Neural progenitor cell (in vitro differentiated cells): ENCODE results near the gene TMEM63B.

Source experiments
- EZH2 ChIP-seq: fragments of 200-600 bp; sonication (generic); IDR thresholded peaks from 2 replicates; pipeline ENCODE4 v1.6.1; 2017; ENCODE audit warnings: antibody characterized with exemption, mild to moderate bottlenecking, moderate library complexity
- TF ChIP-seq, protein P1 (sequence below): fragments of 200-600 bp; sonication (generic); IDR thresholded peaks from 2 replicates; pipeline ENCODE4 v1.5.1; 2017; ENCODE audit warnings: antibody characterized with exemption, mild to moderate bottlenecking

DNA sequence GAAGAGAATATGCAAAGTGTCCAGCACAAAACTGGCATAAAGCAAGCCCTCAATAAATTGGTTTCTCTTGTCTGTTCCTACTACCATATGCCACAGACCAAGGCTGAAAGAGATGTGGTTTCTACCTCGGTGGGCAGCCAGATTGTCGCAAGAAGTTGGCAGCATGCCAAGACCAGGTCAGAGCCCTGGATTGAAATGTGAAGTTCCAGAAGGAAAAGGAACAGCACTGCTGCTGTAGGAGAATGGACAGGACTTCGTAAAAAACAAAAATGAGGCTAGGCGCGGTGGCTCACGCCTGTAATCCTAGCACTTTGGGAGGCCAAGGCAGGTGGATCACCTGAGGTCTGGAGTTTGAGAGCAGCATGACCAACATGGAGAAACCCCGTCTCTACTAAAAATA, 22.2 kb upstream of the TMEM63B start:
- TF ChIP-seq, protein P1, sequence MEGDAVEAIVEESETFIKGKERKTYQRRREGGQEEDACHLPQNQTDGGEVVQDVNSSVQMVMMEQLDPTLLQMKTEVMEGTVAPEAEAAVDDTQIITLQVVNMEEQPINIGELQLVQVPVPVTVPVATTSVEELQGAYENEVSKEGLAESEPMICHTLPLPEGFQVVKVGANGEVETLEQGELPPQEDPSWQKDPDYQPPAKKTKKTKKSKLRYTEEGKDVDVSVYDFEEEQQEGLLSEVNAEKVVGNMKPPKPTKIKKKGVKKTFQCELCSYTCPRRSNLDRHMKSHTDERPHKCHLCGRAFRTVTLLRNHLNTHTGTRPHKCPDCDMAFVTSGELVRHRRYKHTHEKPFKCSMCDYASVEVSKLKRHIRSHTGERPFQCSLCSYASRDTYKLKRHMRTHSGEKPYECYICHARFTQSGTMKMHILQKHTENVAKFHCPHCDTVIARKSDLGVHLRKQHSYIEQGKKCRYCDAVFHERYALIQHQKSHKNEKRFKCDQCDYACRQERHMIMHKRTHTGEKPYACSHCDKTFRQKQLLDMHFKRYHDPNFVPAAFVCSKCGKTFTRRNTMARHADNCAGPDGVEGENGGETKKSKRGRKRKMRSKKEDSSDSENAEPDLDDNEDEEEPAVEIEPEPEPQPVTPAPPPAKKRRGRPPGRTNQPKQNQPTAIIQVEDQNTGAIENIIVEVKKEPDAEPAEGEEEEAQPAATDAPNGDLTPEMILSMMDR: no peak
- no peak for TF ChIP-seq EZH2
